Activated naive CD4-positive, alpha-beta T cell treated with anti-CD3 and anti-CD28 coated beads for 36 hours (primary cell): ENCODE results near the gene IFT172. TPM values are rescaled to one million over a fixed set of nuclear protein-coding genes. Genes with fewer than 3 reads are reported as not detected.
"Not testable (repeated sequence)": the region's sequence is repeated elsewhere in the genome, so short reads cannot be mapped to it uniquely, and the experiment has no call there.

Experiments used
- CTCF ChIA-PET: fragments of 350-600 bp; sonication (Branson Sonifier 250); formaldehyde crosslinking; loops from one replicate; lab custom pipeline; 2021; ENCODE audit warnings: antibody characterized with exemption; lab: Charles Lee
- DNase-seq: peaks from one replicate; pipeline ENCODE4 v3.0.0-alpha.2; 2020
- H3K27ac Mint-ChIP-seq: one replicate; pipeline ENCODE4 v1.8.0; 2021; ENCODE audit warnings: mild to moderate bottlenecking, mixed read lengths
- H3K27me3 Mint-ChIP-seq: one replicate; pipeline ENCODE4 v1.8.0; 2021; ENCODE audit warnings: low read depth, mixed read lengths
- H3K36me3 Mint-ChIP-seq: one replicate; pipeline ENCODE4 v1.8.0; 2021; ENCODE audit warnings: low read depth, mixed read lengths
- H3K4me1 Mint-ChIP-seq: one replicate; pipeline ENCODE4 v1.8.0; 2021; ENCODE audit warnings: low read depth, mixed read lengths
- H3K4me3 Mint-ChIP-seq: one replicate; pipeline ENCODE4 v1.8.0; 2021; ENCODE audit warnings: mild to moderate bottlenecking, moderate library complexity, mixed read lengths
- H3K9me3 Mint-ChIP-seq: one replicate; pipeline ENCODE4 v1.8.0; 2021; ENCODE audit warnings: mixed read lengths
- intact Hi-C: fragments of 100-400 bp; cut with micrococcal nuclease; formaldehyde crosslinking; loops from one replicate; pipeline ENCODE4 v1.15.1; 2023
- total RNA-seq, 2 experiments: library from RNA; stranded (reverse); gene quantifications; one replicate each; pipeline ENCODE4 v1.2.3, GENCODE V29; 2021

Gene IFT172
- 10 to 100 TPM in 1 of 2 experiments, 1 to 10 TPM in 1; 9.2 to 12.7 TPM for total RNA-seq

DNA sequence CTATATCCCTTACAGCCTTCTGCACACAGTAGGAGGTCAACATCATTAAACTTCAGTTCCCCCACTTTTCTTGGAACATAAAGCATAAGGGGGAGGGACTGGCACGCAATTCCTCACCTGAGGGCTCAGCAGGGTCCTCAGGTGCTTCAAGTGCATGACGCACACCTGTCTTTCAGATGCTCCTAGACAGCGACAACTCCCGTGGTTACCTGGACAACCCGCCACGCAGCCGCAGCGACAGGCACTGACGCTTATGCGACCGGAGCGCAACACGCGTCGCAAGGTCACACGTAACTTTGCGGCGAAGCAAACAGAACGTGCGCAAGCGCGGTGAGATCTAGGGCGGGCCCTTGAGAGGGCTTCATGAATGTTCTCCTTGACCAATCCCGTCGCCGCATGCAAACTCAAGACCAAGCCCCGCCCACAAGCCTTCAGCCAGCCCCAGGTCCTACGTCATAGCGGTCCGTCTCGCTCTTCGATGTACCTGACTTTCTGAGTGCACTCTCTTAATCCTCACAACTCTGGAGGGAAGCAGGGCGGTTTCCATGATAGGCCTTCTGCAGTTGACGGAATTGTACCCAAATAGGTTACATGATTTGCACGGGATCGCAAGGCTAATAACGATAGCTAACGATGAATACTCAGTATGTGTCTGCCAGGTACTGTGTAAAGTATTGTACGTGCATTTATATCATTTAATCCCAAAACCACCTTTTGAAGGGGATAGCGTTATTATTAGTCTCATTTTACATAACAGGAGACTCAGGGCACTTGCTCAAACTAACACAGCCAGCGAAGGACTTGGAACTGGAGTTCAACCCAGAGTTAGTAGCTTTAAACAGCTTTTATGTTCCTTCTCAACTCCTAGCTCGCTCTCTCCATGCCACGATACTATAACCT, at the start of gene IFT172:
TSS of gene IFT172 (minus strand) at position 246 of the 900 bp plus-strand sequence. CDS start at position 156, 90 bp downstream.
- CTCF ChIA-PET: interaction anchor here (0.6 to 1.9 kb wide), 2 partner anchors 81 to 193 kb away, joined by 4 to 6 read pairs; partner anchors contain the start of gene PPM1G
- Mint-ChIP-seq H3K4me1 (peaks cover 20% of the 10 kb centered on the region), H3K9me3 (no peaks in the 10 kb centered on the region), H3K36me3 (no peaks in the 10 kb centered on the region), H3K27me3 (peaks cover 10% of the 10 kb centered on the region), H3K4me3 (peak within 1 kb of the TSS; percentile 87), H3K27ac (peak within 1 kb of the TSS; percentile 66)
- intact Hi-C loops: loop anchor here (1.0 kb wide), 14 partner anchors 59 to 903 kb away; partner anchors contain the start of genes CCDC121, EIF2B4, FOSL2 and GPN1
- peak; percentile 100 for DNase-seq

DNA sequence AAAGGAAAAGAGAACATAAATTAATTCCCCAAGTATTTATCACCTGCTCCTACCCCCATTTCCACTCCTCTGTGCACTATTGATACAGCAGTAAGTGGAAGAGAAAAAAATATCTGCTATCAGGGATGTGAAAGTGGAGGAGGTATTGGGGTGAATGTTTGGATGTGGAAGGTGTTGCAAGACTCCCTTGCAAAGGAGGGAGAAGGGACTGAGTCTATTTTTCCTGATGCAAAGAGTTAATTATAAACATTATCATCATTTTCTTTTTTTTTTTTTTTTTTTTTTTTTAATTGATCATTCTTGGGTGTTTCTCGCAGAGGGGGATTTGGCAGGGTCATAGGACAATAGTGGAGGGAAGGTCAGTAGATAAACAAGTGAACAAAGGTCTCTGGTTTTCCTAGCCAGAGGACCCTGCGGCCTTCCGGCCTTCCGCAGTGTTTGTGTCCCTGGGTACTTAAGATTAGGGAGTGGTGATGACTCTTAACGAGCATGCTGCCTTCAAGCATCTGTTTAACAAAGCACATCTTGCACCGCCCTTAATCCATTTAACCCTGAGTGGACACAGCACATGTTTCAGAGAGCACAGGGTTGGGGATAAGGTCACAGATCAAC, 49.4 kb upstream of the IFT172 start:
- H3K36me3 Mint-ChIP-seq, H3K4me3 Mint-ChIP-seq, H3K9me3 Mint-ChIP-seq, H3K4me1 Mint-ChIP-seq, CTCF ChIA-PET, intact Hi-C loops, H3K27me3 Mint-ChIP-seq, DNase-seq, H3K27ac Mint-ChIP-seq: not testable (repeated sequence)

GRCh38 chr2:27537287-27537686, 47.7 kb upstream of the IFT172 start:
- Mint-ChIP-seq H3K36me3 (no peaks in the 10 kb centered on the region), H3K4me1 (no peaks in the 10 kb centered on the region), H3K27me3 (no peaks in the 10 kb centered on the region), H3K9me3 (no peaks in the 10 kb centered on the region), H3K4me3 (no peak overlapping the region), H3K27ac (no peak overlapping the region)
- CTCF ChIA-PET: interaction anchor here (1.2 kb wide), 1 partner anchor 119 kb away, joined by 3 read pairs; no protein-coding TSS in a partner anchor
- DNase-seq: no peak
- intact Hi-C loops: no loop called here

- CTCF ChIA-PET: interaction anchor here (1.5 kb wide), 1 partner anchor 151 kb away, joined by 3 read pairs; no protein-coding TSS in a partner anchor
- no peak for DNase-seq
- intact Hi-C loops: no loop called here
- Mint-ChIP-seq H3K9me3 (no peaks in the 10 kb centered on the region), H3K27me3 (no peaks in the 10 kb centered on the region), H3K36me3 (no peaks in the 10 kb centered on the region), H3K27ac (no peak overlapping the region), H3K4me1 (peaks cover 3% of the 10 kb centered on the region), H3K4me3 (no peak overlapping the region)
Measured at GRCh38 chr2:27531983-27532382, 42.4 kb upstream of the IFT172 start.

- CTCF ChIA-PET: interaction anchor here (0.5 to 1.3 kb wide), 2 partner anchors 9 to 156 kb away, joined by 3 read pairs; no protein-coding TSS in a partner anchor
- Mint-ChIP-seq H3K27ac (no peak overlapping the region), H3K36me3 (no peaks in the 10 kb centered on the region), H3K27me3 (peaks cover 7% of the 10 kb centered on the region), H3K4me1 (peaks cover 4% of the 10 kb centered on the region), H3K9me3 (no peaks in the 10 kb centered on the region), H3K4me3 (no peak overlapping the region)
- intact Hi-C loops: no loop called here
- DNase-seq: no peak
Measured at GRCh38 chr2:27527182-27527581, 37.6 kb upstream of the IFT172 start.

DNA sequence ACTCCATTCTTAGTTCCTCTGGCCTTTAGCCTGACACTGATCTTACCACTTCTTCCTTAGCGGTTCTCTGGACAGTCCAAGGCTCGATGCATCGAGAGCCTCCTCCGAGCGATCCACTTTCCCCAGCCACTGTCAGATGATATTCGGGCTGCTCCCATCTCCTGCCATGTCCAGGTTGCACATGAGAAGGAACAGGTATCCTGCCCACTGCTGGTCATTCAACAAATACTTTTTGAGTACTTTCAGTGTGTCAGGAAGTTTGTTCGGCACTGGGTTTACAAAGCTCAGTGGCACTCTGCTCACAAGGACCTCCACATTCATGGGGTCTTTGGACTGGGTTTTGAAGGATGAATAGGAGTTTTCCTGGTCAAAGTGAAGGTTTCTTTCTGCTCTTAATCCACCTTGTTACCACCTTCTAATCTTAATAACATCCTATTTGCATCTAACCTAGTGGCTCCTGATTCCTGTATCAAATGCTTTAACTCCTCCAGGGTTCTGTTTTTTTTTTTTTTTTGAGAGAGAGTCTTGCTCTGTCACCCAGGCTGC, 32.9 kb upstream of the IFT172 start:
- Mint-ChIP-seq H3K4me3 (no peak overlapping the region), H3K27ac (no peak overlapping the region), H3K36me3 (no peaks in the 10 kb centered on the region), H3K27me3 (peaks cover 7% of the 10 kb centered on the region), H3K9me3 (no peaks in the 10 kb centered on the region), H3K4me1 (peaks cover 4% of the 10 kb centered on the region)
- intact Hi-C loops: no loop called here
- DNase-seq: no peak
- CTCF ChIA-PET: interaction anchor here (0.7 kb wide), 1 partner anchor 24 kb away, joined by 4 read pairs; no protein-coding TSS in a partner anchor

DNA sequence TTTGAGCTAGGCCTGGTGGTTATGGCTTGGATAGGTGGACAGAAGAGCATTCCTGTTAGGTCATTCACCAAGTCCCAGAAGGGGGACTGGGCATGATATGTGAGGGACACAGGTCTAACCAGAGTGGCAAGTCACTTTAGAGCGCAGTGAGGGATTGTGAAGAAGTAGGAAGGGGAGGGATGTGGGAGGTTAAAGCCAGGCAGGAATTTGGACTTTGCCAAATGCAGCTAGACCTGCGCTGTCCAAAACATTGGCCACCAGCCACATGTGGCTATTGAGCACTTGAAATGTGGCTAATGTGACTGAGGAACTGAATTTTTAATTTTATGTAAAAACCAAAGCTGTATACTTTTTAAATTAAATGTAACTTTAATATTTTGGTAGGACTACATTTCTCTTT, 30.8 kb upstream of the IFT172 start:
- CTCF ChIA-PET: no interaction called here
- intact Hi-C loops: no loop called here
- H3K9me3 Mint-ChIP-seq: no peaks in the 10 kb centered on the region
- DNase-seq: no peak
- no peak overlapping the region for H3K27ac Mint-ChIP-seq
- no peak overlapping the region for H3K4me3 Mint-ChIP-seq
- peaks cover 6% of the 10 kb centered on the region for H3K27me3 Mint-ChIP-seq
- H3K36me3 Mint-ChIP-seq: no peaks in the 10 kb centered on the region
- H3K4me1 Mint-ChIP-seq: no peaks in the 10 kb centered on the region

GRCh38 chr2:27518782-27519113, 29.2 kb upstream of the IFT172 start:
- DNase-seq: no peak
- no peaks in the 10 kb centered on the region for H3K27me3 Mint-ChIP-seq
- no peak overlapping the region for H3K4me3 Mint-ChIP-seq
- intact Hi-C loops: no loop called here
- no peaks in the 10 kb centered on the region for H3K9me3 Mint-ChIP-seq
- H3K36me3 Mint-ChIP-seq: no peaks in the 10 kb centered on the region
- no peaks in the 10 kb centered on the region for H3K4me1 Mint-ChIP-seq
- no peak overlapping the region for H3K27ac Mint-ChIP-seq
- CTCF ChIA-PET: no interaction called here

DNA sequence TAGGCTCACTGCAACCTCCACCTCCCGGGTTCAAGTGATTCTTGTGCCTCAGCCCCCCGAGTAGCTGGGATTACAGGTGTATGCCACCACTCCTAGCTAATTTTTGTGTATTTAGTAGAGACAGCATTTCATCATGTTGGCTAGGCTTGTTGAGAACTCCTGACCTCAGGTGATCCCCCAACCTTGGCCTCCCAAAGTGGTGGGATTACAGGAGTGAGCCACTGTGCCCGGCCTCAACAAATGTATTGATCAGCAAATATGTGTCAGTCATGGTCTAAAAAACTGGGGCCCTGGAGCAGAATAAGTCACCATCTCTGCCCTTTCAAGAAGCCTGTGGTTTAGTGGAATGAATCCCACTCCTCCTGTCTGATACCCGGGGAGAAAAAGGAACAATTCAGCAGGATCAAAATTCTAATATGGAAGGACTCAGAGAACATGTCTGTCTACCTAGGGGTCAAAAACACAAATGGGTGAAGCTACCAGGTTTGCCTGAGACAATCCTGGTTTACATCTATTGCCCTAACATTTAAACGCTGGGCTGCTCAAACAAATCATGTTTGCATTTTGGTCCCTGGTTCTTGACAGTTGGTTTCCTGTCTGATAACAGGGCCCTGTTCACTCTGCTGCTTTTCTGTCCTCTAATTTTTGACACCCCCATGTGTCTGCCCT, 28.7 kb upstream of the IFT172 start:
- CTCF ChIA-PET: interaction anchor here (0.7 kb wide), 1 partner anchor 9 kb away, joined by 3 read pairs; no protein-coding TSS in a partner anchor
- no peak overlapping the region for H3K27ac Mint-ChIP-seq
- no peaks in the 10 kb centered on the region for H3K9me3 Mint-ChIP-seq
- no peaks in the 10 kb centered on the region for H3K36me3 Mint-ChIP-seq
- H3K4me1 Mint-ChIP-seq: no peaks in the 10 kb centered on the region
- H3K27me3 Mint-ChIP-seq: no peaks in the 10 kb centered on the region
- no peak overlapping the region for H3K4me3 Mint-ChIP-seq
- intact Hi-C loops: no loop called here
- DNase-seq: no peak

- H3K36me3 Mint-ChIP-seq: no peaks in the 10 kb centered on the region
- H3K27me3 Mint-ChIP-seq: no peaks in the 10 kb centered on the region
- DNase-seq: no peak
- intact Hi-C loops: no loop called here
- CTCF ChIA-PET: no interaction called here
- H3K9me3 Mint-ChIP-seq: no peaks in the 10 kb centered on the region
- no peaks in the 10 kb centered on the region for H3K4me1 Mint-ChIP-seq
- H3K27ac Mint-ChIP-seq: no peak overlapping the region
- H3K4me3 Mint-ChIP-seq: no peak overlapping the region
Measured at GRCh38 chr2:27509326-27509725, 19.8 kb upstream of the IFT172 start.

- Mint-ChIP-seq H3K9me3 (no peaks in the 10 kb centered on the region), H3K36me3 (no peaks in the 10 kb centered on the region), H3K27ac (no peak overlapping the region), H3K4me1 (no peaks in the 10 kb centered on the region), H3K27me3 (no peaks in the 10 kb centered on the region), H3K4me3 (no peak overlapping the region)
- CTCF ChIA-PET: interaction anchor here (1.0 to 1.5 kb wide), 2 partner anchors 177 to 228 kb away, joined by 3 to 4 read pairs; no protein-coding TSS in a partner anchor
- intact Hi-C loops: no loop called here
- no peak for DNase-seq
Measured at GRCh38 chr2:27507293-27507692, 17.8 kb upstream of the IFT172 start.

GRCh38 chr2:27506587-27506986, 17.0 kb upstream of the IFT172 start:
- Mint-ChIP-seq H3K4me3 (no peak overlapping the region), H3K36me3 (no peaks in the 10 kb centered on the region)
- CTCF ChIA-PET: no interaction called here

More at GRCh38 chr2:27506587-27506986, 17.0 kb upstream of the IFT172 start:
- Mint-ChIP-seq H3K9me3 (no peaks in the 10 kb centered on the region), H3K27me3 (no peaks in the 10 kb centered on the region), H3K4me1 (no peaks in the 10 kb centered on the region), H3K27ac (no peak overlapping the region)
- intact Hi-C loops: no loop called here
- DNase-seq: no peak
